HT-29 (cell line): Measurements from ENCODE around the gene SP3. TPM values are rescaled to one million over a fixed set of nuclear protein-coding genes. Genes with fewer than 3 reads are reported as not detected.

Source experiments
- DNase-seq: peaks from one replicate; pipeline ENCODE4 v3.0.0-alpha.2; 2015; ENCODE audit warnings: low spot score
- total RNA-seq: library from RNA; depleted of rRNA; stranded (reverse); fragments of >200 nt; shearing (Covaris generic); gene quantifications from 2 replicates; pipeline ENCODE4 v1.2.3, GENCODE V29; 2014

Gene SP3
- total RNA-seq, 1 experiment from 2014 or later = 102 TPM

DNA sequence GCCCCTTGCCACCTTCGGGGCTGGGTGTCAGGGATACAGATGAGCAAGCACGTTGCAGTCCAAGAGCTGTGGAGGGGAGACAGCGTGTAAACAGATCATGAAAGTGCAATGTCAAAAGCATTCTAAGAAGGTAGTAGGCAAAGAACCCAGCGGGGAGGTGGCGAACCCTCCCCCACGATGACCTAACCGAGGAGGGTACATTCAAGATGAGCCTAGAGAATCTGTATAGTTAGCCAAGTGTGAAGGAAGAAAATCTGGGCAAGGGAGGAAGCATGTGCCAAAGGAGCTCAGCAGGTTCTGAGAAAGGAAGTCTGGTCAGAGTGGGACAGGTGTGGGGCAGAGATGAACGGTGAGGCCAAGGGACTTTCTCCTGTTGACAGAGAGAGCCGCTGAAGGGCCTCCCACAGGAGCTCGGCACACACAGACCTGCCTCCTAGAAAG lies 106.9 kb downstream of the SP3 start:
- DNase-seq = no peak
